Osteocyte (in vitro differentiated cells): ENCODE results near the gene AKT2. TPM values are rescaled to one million over a fixed set of nuclear protein-coding genes. Genes with fewer than 3 reads are reported as not detected.

Experiments
- DNase-seq: peaks from one replicate; pipeline ENCODE4 v3.0.0; 2021; ENCODE audit warnings: mixed read lengths; ENCODE audit not compliant: unreplicated experiment; ENCODE audit errors: extremely low spot score
- H3K27ac Mint-ChIP-seq: one replicate; pipeline ENCODE4 v1.8.0; 2021; ENCODE audit warnings: mild to moderate bottlenecking, mixed read lengths; ENCODE audit not compliant: unreplicated experiment
- H3K27me3 Mint-ChIP-seq: one replicate; pipeline ENCODE4 v1.8.0; 2021; ENCODE audit warnings: mixed read lengths; ENCODE audit not compliant: unreplicated experiment
- H3K36me3 Mint-ChIP-seq: one replicate; pipeline ENCODE4 v1.8.0; 2021; ENCODE audit warnings: mixed read lengths; ENCODE audit not compliant: unreplicated experiment
- H3K4me1 Mint-ChIP-seq: one replicate; pipeline ENCODE4 v1.8.0; 2021; ENCODE audit warnings: mixed read lengths; ENCODE audit not compliant: unreplicated experiment
- H3K4me3 Mint-ChIP-seq: one replicate; pipeline ENCODE4 v1.8.0; 2021; ENCODE audit warnings: mild to moderate bottlenecking, moderate library complexity, mixed read lengths; ENCODE audit not compliant: unreplicated experiment
- H3K9me3 Mint-ChIP-seq: one replicate; pipeline ENCODE4 v1.8.0; 2021; ENCODE audit warnings: mixed read lengths; ENCODE audit not compliant: unreplicated experiment
- microRNA-seq: library from miRNA; unstranded; fragments of <30 nt; microRNA quantifications from one replicate; pipeline ENCODE4 v1.1.0, GENCODE V29; 2020; ENCODE audit not compliant: unreplicated experiment
- total RNA-seq: library from RNA; stranded (reverse); gene quantifications from 2 replicates; pipeline ENCODE4 v1.2.1, GENCODE V29; 2021
- TF ChIP-seq, protein P1 (sequence below): fragments of 200-600 bp; sonication (generic); IDR thresholded peaks from 2 replicates; pipeline ENCODE4 v1.5.0; 2021; ENCODE audit warnings: antibody characterized with exemption, mild to moderate bottlenecking, moderate library complexity

AKT2 gene
- total RNA-seq, 1 donor from 2014 or later: 152 TPM

GRCh38 chr19:40184273-40184672 is 100.9 kb downstream of the AKT2 start:
- no peaks in the 10 kb centered on the region for H3K9me3 Mint-ChIP-seq
- H3K36me3 Mint-ChIP-seq: no peaks in the 10 kb centered on the region
- DNase-seq: no peak

More at GRCh38 chr19:40184273-40184672, 100.9 kb downstream of the AKT2 start:
- no peak overlapping the region for H3K4me3 Mint-ChIP-seq
- peaks cover 12% of the 10 kb centered on the region for H3K27me3 Mint-ChIP-seq
- no peak overlapping the region for H3K27ac Mint-ChIP-seq
- TF ChIP-seq, protein P1, sequence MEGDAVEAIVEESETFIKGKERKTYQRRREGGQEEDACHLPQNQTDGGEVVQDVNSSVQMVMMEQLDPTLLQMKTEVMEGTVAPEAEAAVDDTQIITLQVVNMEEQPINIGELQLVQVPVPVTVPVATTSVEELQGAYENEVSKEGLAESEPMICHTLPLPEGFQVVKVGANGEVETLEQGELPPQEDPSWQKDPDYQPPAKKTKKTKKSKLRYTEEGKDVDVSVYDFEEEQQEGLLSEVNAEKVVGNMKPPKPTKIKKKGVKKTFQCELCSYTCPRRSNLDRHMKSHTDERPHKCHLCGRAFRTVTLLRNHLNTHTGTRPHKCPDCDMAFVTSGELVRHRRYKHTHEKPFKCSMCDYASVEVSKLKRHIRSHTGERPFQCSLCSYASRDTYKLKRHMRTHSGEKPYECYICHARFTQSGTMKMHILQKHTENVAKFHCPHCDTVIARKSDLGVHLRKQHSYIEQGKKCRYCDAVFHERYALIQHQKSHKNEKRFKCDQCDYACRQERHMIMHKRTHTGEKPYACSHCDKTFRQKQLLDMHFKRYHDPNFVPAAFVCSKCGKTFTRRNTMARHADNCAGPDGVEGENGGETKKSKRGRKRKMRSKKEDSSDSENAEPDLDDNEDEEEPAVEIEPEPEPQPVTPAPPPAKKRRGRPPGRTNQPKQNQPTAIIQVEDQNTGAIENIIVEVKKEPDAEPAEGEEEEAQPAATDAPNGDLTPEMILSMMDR: no peak
- H3K4me1 Mint-ChIP-seq: no peaks in the 10 kb centered on the region

Small RNAs within 50 kb of the gene (microRNA-seq; reads per million reads assigned to microRNA genes)
- 34.0 reads per million, percentile 39 among the genes with 10 or more reads in this experiment for gene MIR641

Other genes starting within 250 kb of the AKT2 start
- gene ZNF780B, start 229.1 kb downstream of the AKT2 start, total RNA-seq: 18.5 and 20.0 TPM in 2 replicates
- 13.0 and 14.4 TPM in 2 replicates for gene ZNF780A, start 194.4 kb downstream of the AKT2 start, total RNA-seq
- gene MAP3K10, start 93.9 kb downstream of the AKT2 start, total RNA-seq: 23.6 and 24.2 TPM in 2 replicates
- gene TTC9B, start 67.0 kb downstream of the AKT2 start, total RNA-seq: not detected in 2 replicates
- gene CCNP, start 58.7 kb downstream of the AKT2 start, total RNA-seq: 0.51 and 0.57 TPM in 2 replicates
- 13.1 and 16.6 TPM in 2 replicates for gene C19orf47, start 63.1 kb upstream of the AKT2 start, total RNA-seq
- gene PLD3, start 63.4 kb upstream of the AKT2 start, total RNA-seq: 499 and 511 TPM in 2 replicates
- 0.21 and 0.29 TPM in 2 replicates for gene HIPK4, start 104.8 kb upstream of the AKT2 start, total RNA-seq
- gene PRX, start 128.0 kb upstream of the AKT2 start, total RNA-seq: 5.0 and 5.7 TPM in 2 replicates
- gene SERTAD1, start 140.6 kb upstream of the AKT2 start, total RNA-seq: 13.3 and 13.8 TPM in 2 replicates
- 31.4 and 33.4 TPM in 2 replicates for gene SERTAD3, start 159.0 kb upstream of the AKT2 start, total RNA-seq
- 45.6 and 51.5 TPM in 2 replicates for gene BLVRB, start 180.4 kb upstream of the AKT2 start, total RNA-seq
- gene SPTBN4, start 181.7 kb upstream of the AKT2 start, total RNA-seq: 0.48 and 0.63 TPM in 2 replicates